Uterus (tissue), 4 donors: Measurements from ENCODE around the gene TRIM17. TPM values are rescaled to one million over a fixed set of nuclear protein-coding genes. Genes with fewer than 3 reads are reported as not detected.

Source experiments
- DNase-seq, 2 donors: peaks; one replicate each; pipeline ENCODE4 v3.0.0-alpha.2; 2019 to 2020
- H3K27ac ChIP-seq, 2 donors: fragments of 200-600 bp; sonication (generic); 1 replicate in 1 of 2; 2 replicates in 1 of 2; pipeline ENCODE4 v1.5.1; 2016 to 2018
- H3K27me3 ChIP-seq, 2 donors: fragments of 200-600 bp; sonication (generic); one replicate each; pipeline ENCODE4 v1.5.1; 2018 to 2019; ENCODE audit warnings: control low read depth in 1 of 2
- H3K36me3 ChIP-seq, 2 donors: fragments of 200-600 bp; sonication (generic); one replicate each; pipeline ENCODE4 v1.5.1; 2019; ENCODE audit warnings: control low read depth in 1 of 2
- H3K4me1 ChIP-seq, 2 donors: fragments of 200-600 bp; sonication (generic); one replicate each; pipeline ENCODE4 v1.5.1; 2018 to 2019; ENCODE audit warnings: control low read depth in 1 of 2
- H3K4me3 ChIP-seq, 2 donors: fragments of 200-600 bp; sonication (generic); 1 replicate in 1 of 2; 2 replicates in 1 of 2; pipeline ENCODE4 v1.5.1; 2018 to 2019; ENCODE audit warnings: mild to moderate bottlenecking in 1 of 2
- H3K9me3 ChIP-seq, 2 donors: fragments of 200-600 bp; sonication (generic); one replicate each; pipeline ENCODE4 v1.5.1; 2019; ENCODE audit warnings: control low read depth in 1 of 2
- CTCF ChIP-seq, 4 experiments: fragments of 200-600 bp in 2 of 4; fragments of 450-650 bp in 2 of 4; sonication (generic) in 2 of 4; IDR thresholded peaks; one replicate each; pipeline ENCODE4 v1.5.1; 2016 to 2019; ENCODE audit warnings: antibody characterized with exemption in 4 of 4, mild to moderate bottlenecking in 2 of 4, moderate library complexity in 1 of 4
- POLR2A ChIP-seq, 2 donors: fragments of 450-650 bp; IDR thresholded peaks; one replicate each; pipeline ENCODE4 v1.6.1; 2016; ENCODE audit warnings: antibody characterized with exemption in 2 of 2, mild to moderate bottlenecking in 1 of 2, moderate library complexity in 1 of 2
- intact Hi-C: fragments of 100-400 bp; cut with DNase I; formaldehyde crosslinking; loops from one replicate; pipeline ENCODE4 v1.15.1; 2023; ENCODE audit warnings: low total_unique reads
- total RNA-seq, 4 donors: library from RNA; depleted of rRNA in 3 of 4; stranded (reverse); fragments of >200 nt in 3 of 4; gene quantifications; one replicate each; pipeline versions ENCODE4 v1.1.0 to v1.2.4, GENCODE V29; 2014 to 2023
- donor health status: DM: yes; HTN: yes; CAD: no.

The TRIM17 gene
- total RNA-seq, 4 donors from 2014 or later: 3.2 to 5.9 TPM; not detected in 2

- DNase-seq: peak; percentile 10 to 15
- intact Hi-C loops: no loop called here
These were observed 42.7 kb downstream of the TRIM17 start for GRCh38 chr1:228373681-228374571.

GRCh38 chr1:228373004-228373680 lies 43.5 kb downstream of the TRIM17 start:
- no peaks in the 10 kb centered on the region for H3K36me3 ChIP-seq
- intact Hi-C loops: no loop called here
- H3K27ac ChIP-seq: no peak overlapping the region
- H3K4me3 ChIP-seq: no peak overlapping the region
- no peaks in the 10 kb centered on the region for H3K27me3 ChIP-seq
- no peaks in the 10 kb centered on the region for H3K4me1 ChIP-seq
- TF ChIP-seq CTCF (IDR thresholded peaks at IDR 0.05): no peak
- TF ChIP-seq POLR2A (IDR thresholded peaks at IDR 0.05): no peak
- no peaks in the 10 kb centered on the region for H3K9me3 ChIP-seq
- peak in 1 of 2 donors; percentile 13 for DNase-seq

More at GRCh38 chr1:228373681-228374571, 42.7 kb downstream of the TRIM17 start:
- Histone ChIP-seq H3K9me3 (no peaks in the 10 kb centered on the region), H3K4me3 (no peak overlapping the region), H3K4me1 (no peaks in the 10 kb centered on the region), H3K27me3 (no peaks in the 10 kb centered on the region), H3K27ac (peak overlapping the region; percentile 15 to 77), H3K36me3 (no peaks in the 10 kb centered on the region)
- TF ChIP-seq CTCF (IDR thresholded peaks at IDR 0.05) (no peak), POLR2A (IDR thresholded peaks at IDR 0.05) (no peak)

- H3K4me1 ChIP-seq: no peaks in the 10 kb centered on the region
- no peaks in the 10 kb centered on the region for H3K9me3 ChIP-seq
- H3K27ac ChIP-seq: no peak overlapping the region
- H3K36me3 ChIP-seq: no peaks in the 10 kb centered on the region
- no peaks in the 10 kb centered on the region for H3K27me3 ChIP-seq
- no peak for TF ChIP-seq CTCF (IDR thresholded peaks at IDR 0.05)
- no peak for TF ChIP-seq POLR2A (IDR thresholded peaks at IDR 0.05)
- no peak for DNase-seq
- H3K4me3 ChIP-seq: no peak overlapping the region
- intact Hi-C loops: no loop called here
These were observed 44.3 kb downstream of the TRIM17 start for GRCh38 chr1:228372183-228373003.

GRCh38 chr1:228371741-228372182 lies 44.9 kb downstream of the TRIM17 start:
- Histone ChIP-seq H3K4me1 (no peaks in the 10 kb centered on the region), H3K36me3 (no peaks in the 10 kb centered on the region), H3K4me3 (no peak overlapping the region), H3K27ac (no peak overlapping the region), H3K27me3 (no peaks in the 10 kb centered on the region), H3K9me3 (no peaks in the 10 kb centered on the region)
- TF ChIP-seq CTCF (IDR thresholded peaks at IDR 0.05): no peak
- TF ChIP-seq POLR2A (IDR thresholded peaks at IDR 0.05): no peak
- intact Hi-C loops: no loop called here
- DNase-seq: no peak
